Rectal smooth muscle tissue (tissue), 1 donor: Measurements from ENCODE around the gene RAB9A.
"Not testable (repeated sequence)": the region's sequence is repeated elsewhere in the genome, so short reads cannot be mapped to it uniquely, and the experiment has no call there.

Source experiments
- H3K27ac ChIP-seq: one replicate; pipeline ENCODE4 v1.7.0; 2013; ENCODE audit warnings: low read depth, low read length, inconsistent platforms
- H3K27me3 ChIP-seq: one replicate; pipeline ENCODE4 v1.7.0; 2013; ENCODE audit warnings: low read length; ENCODE audit not compliant: control insufficient read depth, insufficient read depth
- H3K36me3 ChIP-seq: one replicate; pipeline ENCODE4 v1.7.0; 2013; ENCODE audit warnings: low read length; ENCODE audit not compliant: control insufficient read depth, insufficient read depth
- H3K4me1 ChIP-seq: one replicate; pipeline ENCODE4 v1.7.0; 2013; ENCODE audit warnings: low read length; ENCODE audit not compliant: control insufficient read depth, insufficient read depth
- H3K4me3 ChIP-seq: one replicate; pipeline ENCODE4 v1.7.0; 2013; ENCODE audit warnings: low read length
- H3K9ac ChIP-seq: one replicate; pipeline ENCODE4 v1.7.0; 2013; ENCODE audit warnings: low read length

RAB9A gene

GRCh38 chrX:13679700-13680099 lies 9.2 kb upstream of the RAB9A start:
- H3K36me3 ChIP-seq, H3K4me3 ChIP-seq, H3K9ac ChIP-seq, H3K4me1 ChIP-seq, H3K27ac ChIP-seq, H3K27me3 ChIP-seq: not testable (repeated sequence)

- Histone ChIP-seq H3K9ac (no peak overlapping the region), H3K36me3 (no peaks in the 10 kb centered on the region), H3K27ac (no peak overlapping the region), H3K4me1 (no peaks in the 10 kb centered on the region), H3K4me3 (no peak overlapping the region), H3K27me3 (no peaks in the 10 kb centered on the region)
Measured at GRCh38 chrX:13681595-13681994, 7.3 kb upstream of the RAB9A start.

DNA sequence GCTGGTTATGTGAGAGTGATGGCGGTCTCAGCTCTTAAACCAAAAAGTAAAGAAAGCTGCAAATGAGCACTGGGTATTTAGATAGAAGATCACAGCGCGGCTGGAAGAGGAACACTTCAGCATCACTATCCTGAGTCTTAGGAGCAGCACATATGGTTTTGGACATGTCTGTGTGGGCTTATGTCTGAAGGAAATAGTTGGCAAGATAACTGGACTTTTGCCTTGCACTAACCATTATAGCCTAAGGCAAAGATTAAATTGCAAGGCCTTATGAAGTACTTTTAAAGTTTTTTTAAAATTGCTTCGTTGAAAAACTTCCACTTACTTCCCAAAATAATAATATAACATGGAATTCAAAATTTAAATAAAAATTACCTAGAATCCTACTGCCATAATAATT lies 4.6 kb upstream of the RAB9A start:
- Histone ChIP-seq H3K4me3 (no peak overlapping the region), H3K4me1 (no peaks in the 10 kb centered on the region), H3K9ac (no peak overlapping the region), H3K36me3 (no peaks in the 10 kb centered on the region), H3K27me3 (peaks cover 2% of the 10 kb centered on the region), H3K27ac (no peak overlapping the region)

DNA sequence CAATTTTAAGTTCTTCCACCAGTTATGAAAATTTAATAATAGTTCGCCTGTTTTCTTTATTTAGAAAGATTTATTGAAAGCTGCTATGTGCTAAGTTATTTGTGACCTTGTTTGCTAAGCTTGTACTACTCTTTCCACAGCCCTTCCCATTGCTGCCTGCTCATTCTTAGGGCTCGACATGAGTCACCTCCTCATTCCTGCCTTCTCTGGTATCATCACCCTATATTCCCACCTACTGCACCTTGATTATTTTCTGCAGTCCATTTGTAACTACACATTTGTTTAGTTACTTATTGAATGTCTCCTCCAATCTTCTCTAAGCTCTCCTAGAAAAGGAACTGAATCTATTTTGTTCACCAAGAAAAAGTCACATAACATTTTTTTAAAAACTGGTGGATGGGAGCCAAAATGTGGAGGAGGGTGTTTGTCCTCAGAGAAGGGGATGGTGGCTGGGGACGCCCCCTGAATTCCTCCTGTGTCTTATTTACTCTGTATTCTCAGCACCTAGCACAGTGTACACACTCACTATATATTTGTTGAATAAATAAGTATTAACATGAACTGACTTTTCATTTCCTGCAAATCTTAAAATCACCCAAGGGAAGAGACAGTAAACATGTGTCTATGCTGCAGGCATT lies 3.7 kb upstream of the RAB9A start:
- Histone ChIP-seq H3K27ac (no peak overlapping the region), H3K9ac (no peak overlapping the region), H3K4me1 (no peaks in the 10 kb centered on the region), H3K36me3 (no peaks in the 10 kb centered on the region), H3K4me3 (no peak overlapping the region), H3K27me3 (peaks cover 5% of the 10 kb centered on the region)

GRCh38 chrX:13687203-13687602 lies 1.7 kb upstream of the RAB9A start:
- Histone ChIP-seq H3K27me3 (peaks cover 5% of the 10 kb centered on the region), H3K4me1 (no peaks in the 10 kb centered on the region), H3K36me3 (no peaks in the 10 kb centered on the region), H3K4me3 (no peak overlapping the region), H3K9ac (no peak overlapping the region), H3K27ac (no peak overlapping the region)

GRCh38 chrX:13688384-13688957 lies 457 bp upstream of the RAB9A start:
- H3K4me3 ChIP-seq = peak overlapping the region; percentile 84
- no peak overlapping the region for H3K9ac ChIP-seq
- peaks cover 5% of the 10 kb centered on the region for H3K27me3 ChIP-seq
- H3K4me1 ChIP-seq = peaks cover 4% of the 10 kb centered on the region
- no peaks in the 10 kb centered on the region for H3K36me3 ChIP-seq
- peak overlapping the region; percentile 92 for H3K27ac ChIP-seq

GRCh38 chrX:13689741-13690211 lies 848 bp downstream of the RAB9A start:
- Histone ChIP-seq H3K36me3 (no peaks in the 10 kb centered on the region), H3K27ac (peak overlapping the region; percentile 92), H3K4me3 (peak overlapping the region; percentile 84), H3K9ac (peak overlapping the region; percentile 25), H3K4me1 (peaks cover 4% of the 10 kb centered on the region), H3K27me3 (peaks cover 5% of the 10 kb centered on the region)

GRCh38 chrX:13690836-13691235 lies 1.9 kb downstream of the RAB9A start:
- H3K27me3 ChIP-seq = peaks cover 5% of the 10 kb centered on the region
- no peak overlapping the region for H3K9ac ChIP-seq
- no peak overlapping the region for H3K27ac ChIP-seq
- no peaks in the 10 kb centered on the region for H3K36me3 ChIP-seq
- H3K4me3 ChIP-seq = no peak overlapping the region
- H3K4me1 ChIP-seq = peaks cover 4% of the 10 kb centered on the region

DNA sequence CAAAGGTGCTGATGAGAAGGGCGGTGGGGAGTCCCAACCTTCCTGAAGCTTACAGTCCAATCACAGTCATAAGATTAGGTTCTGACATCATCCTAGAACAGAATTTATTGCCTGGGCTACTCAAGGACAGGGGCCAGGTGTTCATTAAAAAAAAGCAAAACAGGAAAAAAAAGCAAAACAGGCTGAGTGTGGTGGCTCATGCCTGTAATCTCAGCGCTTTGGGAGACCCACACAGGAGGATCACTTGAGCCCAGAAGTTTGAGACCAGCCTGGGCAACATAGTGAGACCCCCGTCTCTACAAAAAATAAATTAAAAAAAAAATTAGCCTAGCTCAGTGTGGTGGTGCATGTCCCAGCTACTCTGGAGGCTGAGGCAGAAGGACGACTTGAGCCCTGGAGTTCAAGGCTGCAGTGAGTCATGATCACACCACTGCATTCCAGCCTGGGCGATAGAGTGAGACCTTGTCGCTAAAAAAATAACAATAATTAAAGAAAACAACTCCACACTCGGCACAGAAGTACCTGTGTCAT lies 3.0 kb downstream of the RAB9A start:
- H3K4me3 ChIP-seq = no peak overlapping the region
- H3K4me1 ChIP-seq = peaks cover 4% of the 10 kb centered on the region
- no peaks in the 10 kb centered on the region for H3K36me3 ChIP-seq
- peaks cover 5% of the 10 kb centered on the region for H3K27me3 ChIP-seq
- no peak overlapping the region for H3K27ac ChIP-seq
- H3K9ac ChIP-seq = no peak overlapping the region

DNA sequence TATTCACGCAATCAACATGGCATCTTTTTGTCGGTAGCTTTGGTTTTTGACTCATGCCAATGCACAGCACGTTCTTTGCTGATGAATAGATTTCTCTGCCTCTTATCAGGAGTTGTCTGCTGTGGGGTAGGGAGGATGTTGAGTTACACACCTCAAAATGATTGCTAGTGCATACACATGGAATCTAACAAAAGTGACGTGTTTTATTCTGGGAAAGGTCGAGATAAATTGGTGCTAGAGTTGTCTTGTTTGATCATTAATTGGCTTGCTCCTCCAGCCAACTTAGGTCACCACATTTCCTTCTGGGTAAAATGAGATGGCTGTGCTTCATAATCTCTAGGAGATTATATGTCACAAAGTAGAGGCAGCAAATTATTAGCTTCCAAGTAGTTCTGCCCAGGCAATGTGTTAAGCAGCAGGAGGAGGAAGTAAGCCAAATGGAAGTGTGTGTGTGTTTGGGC lies 3.9 kb downstream of the RAB9A start:
- peaks cover 5% of the 10 kb centered on the region for H3K27me3 ChIP-seq
- no peak overlapping the region for H3K4me3 ChIP-seq
- H3K4me1 ChIP-seq = peaks cover 4% of the 10 kb centered on the region
- H3K9ac ChIP-seq = no peak overlapping the region
- H3K36me3 ChIP-seq = no peaks in the 10 kb centered on the region
- no peak overlapping the region for H3K27ac ChIP-seq

DNA sequence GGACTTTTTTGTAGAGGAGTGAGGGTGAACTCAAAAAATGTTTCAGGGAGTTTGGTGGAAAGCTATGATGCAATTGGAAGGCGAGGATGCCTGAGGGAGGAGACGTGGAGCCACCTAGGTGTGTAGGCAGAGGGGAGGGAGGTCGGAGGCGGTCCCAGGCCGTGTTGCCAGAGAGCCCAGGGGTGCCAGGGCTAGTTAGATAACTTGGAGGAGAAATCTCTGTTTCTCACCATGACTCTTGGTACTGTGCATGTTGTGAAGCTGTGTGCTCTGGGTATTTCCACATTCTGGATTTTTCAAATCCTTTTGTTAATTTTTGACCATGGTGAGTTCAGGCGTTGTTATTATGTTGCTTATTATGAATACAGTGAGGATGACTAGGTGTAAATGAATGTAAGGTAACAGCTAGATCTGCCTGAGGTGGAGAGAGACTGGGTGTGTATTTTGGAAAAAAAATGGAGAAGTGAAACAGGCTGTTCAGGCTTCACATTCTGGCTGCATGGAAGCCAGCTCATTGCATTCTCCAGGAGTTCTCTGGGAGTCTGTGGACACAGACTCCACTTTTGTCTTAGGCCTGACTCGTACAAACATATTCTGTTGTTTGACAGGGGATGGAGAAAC lies 4.5 kb downstream of the RAB9A start:
- H3K4me1 ChIP-seq = peaks cover 4% of the 10 kb centered on the region
- no peak overlapping the region for H3K27ac ChIP-seq
- no peak overlapping the region for H3K4me3 ChIP-seq
- H3K9ac ChIP-seq = no peak overlapping the region
- no peaks in the 10 kb centered on the region for H3K36me3 ChIP-seq
- peaks cover 5% of the 10 kb centered on the region for H3K27me3 ChIP-seq

DNA sequence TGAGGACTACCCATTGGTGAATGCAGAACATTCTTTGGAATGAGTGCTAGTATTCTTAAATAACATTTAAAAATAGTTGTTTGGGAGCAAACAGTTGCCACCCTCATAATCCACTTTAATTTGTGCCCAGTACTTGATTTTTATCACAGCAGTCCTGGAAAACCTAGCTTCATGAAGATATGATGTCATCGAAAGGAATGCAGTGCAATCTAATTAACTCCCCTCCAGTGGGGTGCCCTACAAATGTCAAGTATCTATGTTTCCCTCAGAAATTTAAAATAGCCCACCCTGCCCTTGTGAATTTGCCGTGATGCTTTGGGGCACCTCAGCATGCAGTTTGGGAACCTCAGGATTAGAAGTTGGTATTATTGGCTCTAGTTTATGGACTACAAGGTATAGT lies 5.4 kb downstream of the RAB9A start:
- Histone ChIP-seq H3K27me3 (peaks cover 3% of the 10 kb centered on the region), H3K4me1 (peaks cover 4% of the 10 kb centered on the region), H3K27ac (no peak overlapping the region), H3K36me3 (no peaks in the 10 kb centered on the region), H3K9ac (no peak overlapping the region), H3K4me3 (no peak overlapping the region)
